ENCODE measurements around the gene TP53INP2. TPM values are rescaled to one million over a fixed set of nuclear protein-coding genes. Genes with fewer than 3 reads are reported as not detected.

Gene TP53INP2
- total and polyA plus RNA-seq, 2 donors (not counting 1 experiment from before 2014, with no cell fraction given), result 7.7 to 14.7 TPM

GRCh38 chr20:34676642-34677373, 27.3 kb upstream of the TP53INP2 start, which contains the start of gene PIGU:
PIGU (minus strand) TSS chr20:34677092; CDS start chr20:34677085, 7 bp downstream.
- ChIA-PET CTCF (interaction anchor here (0.8 to 3.3 kb wide), 4 partner anchors 27 to 115 kb away, joined by 3 to 21 read pairs (median 4); partner anchors contain the start of gene TP53INP2), POLR2A (interaction anchor here (0.5 to 2.7 kb wide), 8 partner anchors 21 to 601 kb away, joined by 3 to 10 read pairs (median 6); partner anchors contain the start of genes MMP24OS and TP53INP2)
- Histone ChIP-seq H3K4me3 (ENCODE audit: control extremely low read depth in 1 of 5, extremely low read depth in 1 of 5, insufficient read depth in 1 of 5, low read depth in 2 of 5, low read length in 4 of 5) (peak within 1 kb of the TSS; percentile 74 to 96 (median 78)), H2AFZ (ENCODE audit: insufficient read depth, low read depth, low read length, poor library complexity, severe bottlenecking) (peak within 1 kb of the TSS; percentile 94), H3K9me3 (ENCODE audit: control extremely low read depth in 1 of 3, control insufficient read depth in 2 of 3, insufficient read depth in 1 of 3, low read length in 2 of 3) (no peaks in the 10 kb centered on the region), H3K4me1 (ENCODE audit: control insufficient read depth in 2 of 2, insufficient read depth in 2 of 2, low read length in 2 of 2) (peaks cover 11 to 12% of the 10 kb centered on the region in 2 donors), H3K79me2 (ENCODE audit: control insufficient read depth, insufficient read depth, low read length) (peaks cover 37% of the 10 kb centered on the region), H4K20me1 (ENCODE audit: control insufficient read depth, insufficient read depth, low read length, poor library complexity, severe bottlenecking) (no peaks in the 10 kb centered on the region), H3K9ac (ENCODE audit: low read length) (peak within 1 kb of the TSS; percentile 95), H3K27me3 (replicated peaks in 1 of 4; ENCODE audit: control extremely low read depth in 1 of 4, control insufficient read depth in 3 of 4, insufficient read depth in 4 of 4, low read length in 3 of 4) (no peaks in the 10 kb centered on the region), H3K4me2 (replicated peaks; ENCODE audit: low read depth, low read length, poor library complexity, severe bottlenecking) (peak within 1 kb of the TSS; percentile 84), H3K36me3 (replicated peaks in 1 of 2; ENCODE audit: control extremely low read depth in 1 of 2, control insufficient read depth in 1 of 2, extremely low read depth in 1 of 2, insufficient read depth in 2 of 2, low read length in 1 of 2) (peaks cover 0 to 3% of the 10 kb centered on the region in 2 experiments), H3K27ac (ENCODE audit: low read length in 2 of 2) (peak within 1 kb of the TSS; percentile 74 to 86)
- Mint-ChIP-seq H3K27me3 (no peaks in the 10 kb centered on the region), H3K9me3 (ENCODE audit: insufficient read depth) (no peaks in the 10 kb centered on the region), H3K4me1 (peaks cover 17% of the 10 kb centered on the region), H3K4me3 (peak within 1 kb of the TSS; percentile 98), H3K27ac (peak within 1 kb of the TSS; percentile 95)
- peak; percentile 93 for ATAC-seq (ENCODE audit: low read depth)
- peak; percentile 98 for DNase-seq
- intact Hi-C loops (cut with micrococcal nuclease), result loop anchor here (1.0 to 2.0 kb wide), 6 partner anchors 27 to 866 kb away; partner anchors contain the start of genes AHCY, CHMP4B, DYNLRB1 and MAP1LC3A
- under 1% methylated on average over 59 of the region's 64 CpGs for WGBS (ENCODE audit: insufficient coverage)
- no peak for TF ChIP-seq CTCF (IDR thresholded peaks at IDR 0.05)
- no peak for TF ChIP-seq EZH2 (IDR thresholded peaks at IDR 0.05; ENCODE audit: borderline replicate concordance, insufficient read depth, low read depth, low read length, poor library complexity, severe bottlenecking)
